SKM-1 (cell line): Measurements from ENCODE around the gene PAMR1.
"Not testable (repeated sequence)": the region's sequence is repeated elsewhere in the genome, so short reads cannot be mapped to it uniquely, and the experiment has no call there.

Source experiments
- DNase-seq: peaks from one replicate; lab custom pipeline; 2025; ENCODE audit not compliant: unreplicated experiment; lab: John Stamatoyannopoulos, UW

Gene PAMR1, protein sequence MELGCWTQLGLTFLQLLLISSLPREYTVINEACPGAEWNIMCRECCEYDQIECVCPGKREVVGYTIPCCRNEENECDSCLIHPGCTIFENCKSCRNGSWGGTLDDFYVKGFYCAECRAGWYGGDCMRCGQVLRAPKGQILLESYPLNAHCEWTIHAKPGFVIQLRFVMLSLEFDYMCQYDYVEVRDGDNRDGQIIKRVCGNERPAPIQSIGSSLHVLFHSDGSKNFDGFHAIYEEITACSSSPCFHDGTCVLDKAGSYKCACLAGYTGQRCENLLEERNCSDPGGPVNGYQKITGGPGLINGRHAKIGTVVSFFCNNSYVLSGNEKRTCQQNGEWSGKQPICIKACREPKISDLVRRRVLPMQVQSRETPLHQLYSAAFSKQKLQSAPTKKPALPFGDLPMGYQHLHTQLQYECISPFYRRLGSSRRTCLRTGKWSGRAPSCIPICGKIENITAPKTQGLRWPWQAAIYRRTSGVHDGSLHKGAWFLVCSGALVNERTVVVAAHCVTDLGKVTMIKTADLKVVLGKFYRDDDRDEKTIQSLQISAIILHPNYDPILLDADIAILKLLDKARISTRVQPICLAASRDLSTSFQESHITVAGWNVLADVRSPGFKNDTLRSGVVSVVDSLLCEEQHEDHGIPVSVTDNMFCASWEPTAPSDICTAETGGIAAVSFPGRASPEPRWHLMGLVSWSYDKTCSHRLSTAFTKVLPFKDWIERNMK

DNA sequence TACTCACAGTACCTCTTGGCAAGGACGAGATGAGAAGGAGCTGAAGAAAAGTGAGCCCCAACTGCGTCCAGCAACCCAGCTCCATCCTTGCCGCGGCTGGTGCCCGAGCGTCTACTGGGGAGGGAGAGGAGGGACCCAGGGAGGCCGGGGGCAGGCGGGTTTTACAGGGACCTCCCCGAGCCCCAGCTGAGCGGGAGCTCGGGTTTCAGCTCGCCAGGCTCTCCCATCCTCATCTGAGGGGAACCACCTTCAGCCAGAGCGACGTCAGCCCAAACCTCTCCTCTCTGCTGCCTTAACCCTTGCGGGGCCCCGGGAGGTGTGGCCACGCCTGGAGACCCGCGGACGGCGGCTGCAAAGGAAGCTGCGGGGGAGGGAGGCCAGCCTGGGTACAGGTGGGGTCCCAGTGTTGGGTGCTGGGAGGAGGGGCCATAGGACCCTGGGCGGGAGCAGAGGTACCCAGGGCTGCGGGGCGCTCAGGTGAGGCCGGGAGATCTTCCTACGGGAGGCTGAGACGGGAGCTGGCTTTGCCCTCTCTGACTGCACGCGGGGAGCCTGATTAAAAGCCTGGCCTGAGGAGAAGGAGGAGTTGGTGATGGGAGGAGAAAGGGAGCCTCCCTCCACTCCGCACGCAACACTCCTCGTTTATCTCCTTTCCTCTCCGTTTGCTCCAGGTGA is at the start of gene PAMR1:
Gene PAMR1, minus strand, starts transcription at position 116 of the 675 bp plus-strand sequence. Its CDS starts 31 bp downstream, at position 85.
- DNase-seq = no peak

DNA sequence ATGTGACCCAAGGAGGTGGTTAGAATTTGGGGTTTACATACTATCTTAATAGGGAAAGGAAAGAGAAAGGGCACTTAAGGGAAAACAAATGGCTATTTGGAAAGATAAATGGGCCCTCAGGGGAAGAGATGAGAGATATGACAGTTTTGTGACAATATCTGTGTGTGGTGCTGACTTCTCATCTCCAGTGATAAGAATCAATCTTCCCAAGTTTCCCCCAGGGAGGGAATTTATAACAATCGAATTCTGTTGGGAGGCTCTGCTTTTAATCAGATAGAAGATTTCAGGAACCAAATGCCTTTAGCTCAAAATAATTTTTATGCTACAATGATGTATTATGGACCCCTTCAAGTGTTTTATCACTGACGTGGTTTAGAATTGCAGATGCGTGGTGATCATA is 46.3 kb upstream of the PAMR1 start:
- DNase-seq = no peak

DNA sequence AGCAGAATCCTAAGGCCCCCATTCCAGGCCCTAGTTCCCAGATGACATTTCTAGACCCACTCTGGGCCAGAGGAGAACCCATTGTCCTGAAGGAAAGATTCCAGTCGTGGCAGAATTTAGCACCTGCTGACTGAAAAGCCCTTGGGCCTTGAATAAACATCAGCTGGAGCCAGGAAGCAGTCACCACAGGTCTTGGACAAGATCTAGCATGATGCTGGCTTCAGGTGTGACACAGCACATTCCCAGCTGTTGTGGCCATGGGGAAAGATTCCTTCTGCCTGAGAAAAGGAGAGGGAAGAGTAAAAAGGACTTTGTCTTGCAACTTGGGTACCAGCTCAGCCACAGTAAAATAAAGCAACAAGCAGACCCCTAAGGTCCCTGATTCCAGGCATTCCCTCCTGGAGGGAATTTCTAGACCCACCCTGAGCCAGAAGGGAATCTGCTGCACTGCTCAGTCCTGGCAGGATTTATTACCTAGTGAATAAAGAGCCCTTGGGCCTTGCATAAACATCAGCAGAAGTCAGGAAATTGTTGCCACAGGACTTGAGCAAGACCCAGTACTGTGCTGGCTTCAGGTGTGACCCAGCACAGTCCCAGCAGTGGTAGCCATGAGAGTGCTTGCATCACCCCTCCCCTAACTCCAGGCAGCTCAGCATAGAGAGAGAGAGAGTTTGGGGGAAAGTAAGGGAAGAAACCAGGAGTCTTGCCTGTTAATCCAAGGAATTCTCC is 42.5 kb upstream of the PAMR1 start:
- DNase-seq = no peak

DNA sequence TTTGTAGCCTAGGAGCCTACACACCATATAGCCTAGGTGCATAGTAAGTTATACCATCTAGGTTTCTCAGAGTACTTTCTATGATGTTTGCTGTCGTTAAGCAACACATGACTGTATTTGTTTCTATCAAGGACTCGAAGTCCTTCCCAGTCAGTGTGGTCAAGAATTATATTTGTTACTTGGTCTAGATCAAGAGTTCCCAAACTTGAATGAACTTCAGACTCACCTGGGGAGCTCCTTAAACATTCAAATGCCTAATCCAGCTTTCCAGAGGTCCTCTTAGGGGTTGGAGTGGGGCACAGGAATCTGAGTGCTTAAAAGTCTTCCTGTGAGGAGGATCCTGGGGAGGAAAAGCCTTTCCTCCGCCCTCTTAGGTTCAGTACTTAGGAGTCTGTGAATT is 41.5 kb upstream of the PAMR1 start:
- no peak for DNase-seq

DNA sequence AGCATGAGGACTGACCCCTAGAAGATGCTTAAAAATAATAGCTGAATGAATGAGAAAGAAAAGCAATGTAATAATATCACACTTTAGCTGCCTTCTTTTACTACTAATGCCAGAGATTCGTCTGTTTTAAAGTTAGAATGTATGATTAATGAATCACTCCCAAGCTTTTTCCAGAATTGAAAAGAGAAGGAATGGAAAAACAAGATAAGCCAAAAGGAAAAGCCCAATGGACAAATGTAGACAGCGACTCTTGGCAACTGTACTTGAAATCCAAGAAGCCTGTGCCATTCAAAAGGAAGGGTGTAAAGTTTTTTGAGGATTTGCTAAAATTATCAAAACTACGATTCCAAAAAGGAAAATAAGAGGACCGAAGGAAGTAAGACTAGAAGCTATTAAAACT is 40.8 kb upstream of the PAMR1 start:
- no peak for DNase-seq

DNA sequence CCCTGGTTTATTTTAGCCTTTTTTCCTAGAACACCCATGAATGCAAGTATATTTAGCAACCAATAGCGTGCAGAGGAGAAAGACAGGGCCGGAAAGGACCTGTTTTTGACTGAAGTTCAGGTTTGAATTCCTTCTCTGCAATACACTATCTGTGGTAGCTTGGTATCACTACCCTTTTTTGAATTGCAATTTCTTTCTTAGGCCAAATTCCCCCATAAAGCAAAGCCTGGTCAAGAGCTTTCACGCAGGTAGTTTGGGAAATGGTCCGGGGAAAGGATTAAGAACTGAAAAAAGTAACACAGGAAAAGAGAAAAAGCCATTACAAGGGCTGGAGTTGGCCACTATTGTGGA is 38.8 kb upstream of the PAMR1 start:
- no peak for DNase-seq

DNA sequence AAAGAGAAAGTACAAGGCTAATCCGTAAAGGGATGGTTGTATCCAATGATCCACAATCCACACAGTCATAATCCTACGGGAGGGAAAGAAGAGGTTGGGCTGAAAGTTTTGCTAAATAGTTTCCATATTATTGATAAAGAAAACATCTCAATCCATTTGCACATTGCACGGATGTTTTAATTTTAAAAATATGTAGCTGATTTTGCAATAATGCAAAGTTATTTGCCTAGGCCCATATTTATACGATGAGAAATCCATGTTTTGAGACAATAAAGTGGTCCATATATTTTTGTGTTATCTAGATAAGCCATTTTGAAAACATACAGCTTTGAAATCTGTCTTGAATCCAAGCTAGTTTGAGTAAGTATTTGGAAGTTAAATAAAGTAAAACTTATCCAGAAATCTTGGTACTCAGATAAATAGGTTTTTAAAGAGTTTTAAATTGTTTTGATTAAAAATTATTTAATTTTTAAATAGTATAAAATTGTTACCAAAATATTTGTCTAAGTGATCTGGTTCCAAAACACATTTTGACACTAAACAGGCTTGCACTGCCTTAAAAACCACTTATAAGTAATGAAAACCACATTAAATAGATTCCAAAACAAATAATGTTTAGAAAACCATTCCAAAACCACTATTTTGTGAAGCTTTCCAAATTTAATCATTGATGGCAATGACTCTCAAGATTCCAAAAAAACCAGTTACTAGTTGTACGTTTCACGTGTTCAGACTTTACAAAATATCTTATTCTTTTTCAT is 38.2 kb upstream of the PAMR1 start:
- no peak for DNase-seq

DNA sequence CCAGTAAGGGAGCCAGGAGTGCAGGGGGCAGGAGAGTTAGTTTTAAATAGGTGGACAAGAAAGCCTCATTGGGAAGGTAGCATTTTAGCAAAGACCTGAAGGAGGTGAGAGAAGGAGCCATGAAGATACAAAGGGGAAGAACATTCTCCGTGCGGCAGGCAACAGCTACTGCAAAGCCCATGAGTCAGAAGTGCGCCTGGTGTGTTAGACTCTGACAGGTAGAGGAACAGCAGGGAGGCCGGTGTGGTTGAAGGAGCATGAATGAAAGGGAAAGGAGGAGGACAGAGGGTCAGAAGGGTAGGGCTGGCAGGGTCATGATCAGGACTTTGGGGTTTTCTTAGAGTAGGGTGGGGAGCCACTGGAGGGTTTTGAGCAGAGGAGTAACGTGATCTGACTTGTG is 34.5 kb upstream of the PAMR1 start:
- DNase-seq = no peak

DNA sequence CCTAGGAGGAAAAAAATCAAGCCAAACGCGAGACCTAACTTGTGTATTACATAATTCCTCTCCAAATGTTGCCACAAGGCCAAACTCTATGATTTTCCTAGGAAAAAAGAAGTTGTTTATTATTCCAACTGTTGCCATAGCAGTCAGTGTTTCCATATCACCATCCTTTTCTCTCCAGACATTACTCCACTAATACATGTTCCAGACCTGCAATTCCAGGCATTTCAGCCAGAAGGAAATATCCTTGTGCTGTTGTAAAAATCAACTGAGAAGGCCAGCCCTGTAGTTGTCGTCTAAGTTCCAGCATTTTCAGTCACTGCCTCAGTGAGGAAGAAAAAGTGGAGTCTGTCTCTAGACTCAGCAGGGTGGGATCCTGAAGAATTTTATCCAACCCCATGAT is 33.1 kb upstream of the PAMR1 start:
- no peak for DNase-seq

DNA sequence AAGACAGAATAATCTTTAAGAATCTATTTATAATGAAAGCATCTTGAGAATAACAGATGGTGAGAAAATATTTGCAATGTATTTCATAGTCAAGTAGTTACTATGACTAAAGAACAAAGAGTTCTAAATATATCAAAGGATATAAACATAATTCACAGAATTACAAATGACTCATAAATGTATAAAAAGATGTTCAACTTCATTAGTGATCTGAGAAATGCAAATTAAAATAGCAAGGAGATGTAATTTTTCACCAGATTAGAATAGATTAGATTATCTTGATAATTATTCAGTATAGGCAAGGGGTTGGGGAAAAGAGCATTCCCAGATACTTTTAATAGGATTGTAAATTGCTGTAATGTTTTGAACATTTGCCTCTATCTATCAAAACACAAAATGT is 30.1 kb upstream of the PAMR1 start:
- no peak for DNase-seq

DNA sequence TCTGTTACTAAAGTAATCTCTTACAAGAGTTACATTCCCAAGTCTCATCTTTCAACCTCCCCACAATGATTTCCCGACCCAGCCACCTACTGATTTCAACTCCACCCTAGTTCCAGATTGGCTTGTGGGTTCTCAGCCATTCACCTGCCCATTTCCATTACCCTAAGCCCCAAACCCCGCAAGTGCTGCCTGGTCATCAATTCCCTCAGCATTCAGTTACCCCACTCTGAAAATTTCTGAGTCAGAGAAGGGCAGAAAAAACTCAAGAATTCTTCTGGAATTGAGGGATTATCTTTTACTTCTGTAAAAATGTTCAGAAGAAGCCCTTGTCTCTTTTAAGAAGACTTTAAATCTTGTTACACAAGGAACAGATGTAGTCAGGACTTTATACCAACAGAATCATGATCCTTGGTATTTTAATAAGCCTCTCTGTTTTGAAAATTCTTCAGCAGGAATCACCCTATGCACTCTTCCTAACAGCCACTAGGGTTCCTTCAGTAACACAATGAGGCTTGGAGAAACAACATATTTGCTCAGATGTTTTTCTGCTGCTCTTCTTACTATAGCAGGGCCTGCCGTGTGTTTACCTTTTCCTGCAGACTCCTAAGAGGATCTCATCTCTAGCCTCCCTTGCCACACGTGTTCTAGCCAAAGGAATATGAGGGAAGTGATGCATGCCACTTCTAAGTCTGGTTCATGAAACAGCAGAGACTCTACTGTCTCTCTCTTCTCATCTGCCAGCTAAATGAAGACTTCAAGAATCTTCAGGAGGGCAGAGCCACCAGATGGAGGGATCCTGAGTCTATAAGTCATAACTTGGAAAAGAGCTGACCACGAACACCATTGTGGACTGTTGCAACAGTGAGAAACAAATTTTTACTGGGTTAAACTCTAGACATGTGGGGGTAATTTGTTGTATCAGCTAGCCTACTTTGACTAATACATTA is 29.3 kb upstream of the PAMR1 start:
- no peak for DNase-seq

DNA sequence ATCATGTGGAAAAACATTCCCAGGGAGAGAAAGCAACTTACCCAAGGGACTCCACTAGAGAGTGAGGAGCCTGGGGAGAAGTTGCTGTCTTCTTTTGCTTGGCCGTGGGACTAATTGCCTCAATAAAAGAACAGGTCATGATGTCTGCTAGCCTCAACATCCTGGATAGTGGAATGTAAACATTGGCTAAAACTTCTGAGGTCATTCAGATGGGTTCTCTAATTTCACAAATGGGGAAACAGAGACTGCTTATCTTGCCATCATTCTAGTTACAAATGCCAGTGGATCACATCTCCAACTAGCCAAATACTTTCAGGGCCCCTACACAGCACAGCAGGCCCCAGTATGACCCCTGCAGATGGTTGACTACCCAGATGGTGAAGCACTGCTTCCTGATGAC is 28.4 kb upstream of the PAMR1 start:
- no peak for DNase-seq

DNA sequence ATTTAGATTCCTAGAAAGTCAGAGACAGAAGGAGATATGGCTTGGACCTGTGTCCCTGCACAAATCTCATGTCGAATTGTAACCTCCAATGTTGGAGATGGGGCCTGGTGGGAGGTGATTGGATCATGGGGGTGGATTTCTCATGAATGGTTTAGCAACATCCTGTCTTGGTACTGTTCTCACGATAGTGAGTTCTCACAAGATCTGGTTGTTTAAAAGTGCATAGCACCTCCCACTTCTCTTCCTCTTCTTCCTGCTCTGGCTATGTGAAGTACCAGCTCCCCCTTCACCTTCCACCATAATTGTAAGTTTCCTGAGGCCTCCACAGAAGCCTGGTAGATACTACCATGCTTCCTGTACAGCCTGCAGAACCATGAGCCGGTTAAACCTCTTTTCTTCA is 27.6 kb upstream of the PAMR1 start:
- DNase-seq = no peak

DNA sequence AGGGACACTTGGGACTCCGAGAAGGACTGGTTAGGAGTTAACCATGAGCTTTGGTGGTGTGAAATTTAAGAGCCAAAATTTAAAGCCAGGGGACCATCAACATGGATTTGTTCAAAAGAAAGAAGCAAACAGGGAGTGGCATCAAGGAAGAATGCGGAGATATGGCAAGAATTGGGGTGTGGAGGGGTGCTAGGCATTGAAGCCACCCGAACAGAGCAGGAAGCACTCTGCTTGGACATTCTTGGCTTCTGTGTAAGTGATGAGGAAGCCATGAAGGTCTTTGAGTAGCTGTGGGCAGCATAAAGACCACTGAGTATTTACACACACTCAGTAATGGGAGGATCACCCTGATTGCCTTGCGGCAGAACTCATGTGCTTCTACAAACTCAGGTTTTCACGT is 27.2 kb upstream of the PAMR1 start:
- no peak for DNase-seq

DNA sequence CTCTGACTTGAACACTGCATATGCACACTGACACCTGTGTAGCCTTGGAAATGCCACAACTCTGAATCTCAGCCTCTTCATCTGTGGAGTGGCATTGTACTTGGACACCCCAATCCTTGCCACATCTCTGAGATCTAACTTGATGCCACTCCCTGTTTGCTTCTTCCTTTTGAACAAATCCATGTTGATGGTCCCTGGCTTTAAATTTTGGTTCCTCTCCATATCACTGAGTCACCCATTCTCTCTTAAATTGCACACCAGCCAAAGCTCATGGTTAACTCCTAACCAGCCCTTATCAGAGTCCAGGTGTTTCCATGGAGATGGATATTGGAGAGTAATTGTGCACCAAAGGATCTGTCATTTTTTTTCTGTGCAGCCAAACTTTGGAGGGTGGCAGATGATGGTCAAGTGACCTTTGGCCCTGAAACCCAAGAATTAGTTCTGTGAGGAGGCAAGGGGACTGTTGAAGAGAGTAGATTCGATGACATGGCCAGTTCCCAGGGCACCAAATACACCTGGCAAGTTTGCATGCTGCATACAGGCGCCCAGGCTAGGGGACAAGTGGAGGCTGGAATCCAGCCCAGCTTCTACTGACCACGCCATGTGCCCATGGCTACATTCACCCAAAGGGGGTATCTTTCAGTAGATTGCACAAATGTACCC is 25.1 kb upstream of the PAMR1 start:
- DNase-seq = no peak

DNA sequence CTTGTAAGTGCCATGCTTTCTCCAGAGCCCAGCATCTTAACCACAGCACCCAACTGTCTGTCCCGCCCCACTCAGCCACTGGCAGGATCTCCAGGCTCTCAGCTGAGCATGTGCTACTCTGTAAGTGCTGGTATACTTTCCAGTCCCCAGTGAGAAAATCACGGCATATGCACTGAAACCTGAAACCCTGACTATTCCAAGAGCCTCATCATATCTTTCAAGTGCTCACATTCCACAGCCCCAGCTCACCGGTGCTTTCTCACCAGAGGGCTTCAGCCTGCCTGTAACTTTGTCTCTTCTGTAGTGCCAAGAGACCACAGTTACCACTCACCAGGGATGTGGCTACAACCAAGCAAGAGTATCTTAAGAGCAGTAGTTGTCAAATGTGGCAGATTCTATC is 24.4 kb upstream of the PAMR1 start:
- DNase-seq = no peak

DNA sequence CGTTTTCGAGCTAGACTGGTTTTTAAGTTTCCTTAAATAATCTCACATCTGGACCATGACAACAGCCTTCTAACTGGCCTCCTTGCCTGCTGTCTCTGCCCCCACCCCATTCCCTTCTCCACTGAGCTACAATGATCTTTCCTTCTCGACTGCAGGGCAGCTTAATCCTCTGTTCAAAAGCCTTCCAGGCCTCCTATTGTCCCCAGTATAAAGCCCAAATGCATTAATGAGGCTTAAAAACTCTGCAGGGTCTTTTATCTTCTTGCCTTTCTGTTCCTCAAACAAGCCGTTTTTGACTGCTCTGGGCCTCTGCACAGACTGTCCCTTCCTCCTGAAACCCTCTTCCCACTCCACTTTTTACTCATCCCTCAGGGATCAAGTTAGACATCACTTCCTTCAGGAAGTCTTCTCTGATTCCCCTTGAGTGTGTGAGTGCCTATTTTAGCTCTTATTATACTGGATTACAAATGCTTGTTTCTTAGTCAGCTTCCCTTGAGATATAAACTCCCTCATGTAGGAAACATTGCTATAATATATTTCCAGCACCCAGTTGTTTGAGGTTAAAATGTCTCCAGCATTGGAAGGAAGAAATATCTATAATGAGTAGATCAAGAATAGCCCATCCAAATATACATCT is 23.6 kb upstream of the PAMR1 start:
- no peak for DNase-seq

DNA sequence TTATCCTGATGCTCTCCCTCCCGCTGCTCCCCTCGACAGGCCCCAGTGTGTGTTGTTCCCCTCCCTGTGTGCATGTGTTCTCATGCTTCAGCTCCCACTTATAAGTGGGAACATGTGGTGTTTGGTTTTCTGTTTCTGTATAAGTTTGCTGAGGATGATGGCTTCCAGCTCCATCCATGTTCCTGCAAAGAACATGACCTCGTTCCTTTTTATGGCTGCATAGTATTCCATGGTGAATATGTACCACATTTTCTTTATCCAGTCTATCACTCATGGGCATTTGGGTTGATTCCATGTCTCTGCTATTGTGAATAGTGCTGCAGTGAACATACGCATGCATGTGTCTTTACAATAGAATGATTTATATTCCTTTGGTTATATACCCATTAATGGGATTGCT is 22.6 kb upstream of the PAMR1 start:
- not testable (repeated sequence) for DNase-seq

DNA sequence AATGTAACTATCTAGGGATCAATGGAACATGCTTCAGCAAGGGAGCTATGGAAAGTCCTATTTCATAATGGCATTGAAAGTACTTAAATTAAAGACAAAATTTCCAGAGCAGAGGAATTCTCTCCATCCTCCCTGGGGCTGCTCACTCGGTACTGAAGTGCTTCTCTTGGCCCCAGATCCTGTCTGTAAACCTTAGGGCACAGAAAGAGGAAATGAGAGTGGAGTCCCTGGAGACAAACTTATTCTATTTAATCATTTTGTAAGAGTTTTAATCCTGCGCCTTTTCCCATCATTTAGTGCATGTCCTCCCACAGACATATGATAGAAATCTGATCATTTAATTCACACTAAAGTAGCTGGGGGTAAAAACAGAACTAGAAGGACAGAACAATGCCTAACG is 20.9 kb upstream of the PAMR1 start:
- no peak for DNase-seq
